Skeletal muscle cell (primary cell): Measurements from ENCODE around the gene MAN1C1.
A peak's percentile ranks its signal among the peaks of the same experiment; 100 is the strongest.

Experiments
- DNase-seq: peaks from one replicate; pipeline ENCODE4 v3.0.0-alpha.2; 2010; ENCODE audit warnings: low read depth
- H3K4me3 ChIP-seq: 2 replicates; pipeline ENCODE4 v1.5.1; 2011; ENCODE audit warnings: low read depth, mild to moderate bottlenecking, control low read depth, low read length, moderate library complexity

The MAN1C1 gene

DNA sequence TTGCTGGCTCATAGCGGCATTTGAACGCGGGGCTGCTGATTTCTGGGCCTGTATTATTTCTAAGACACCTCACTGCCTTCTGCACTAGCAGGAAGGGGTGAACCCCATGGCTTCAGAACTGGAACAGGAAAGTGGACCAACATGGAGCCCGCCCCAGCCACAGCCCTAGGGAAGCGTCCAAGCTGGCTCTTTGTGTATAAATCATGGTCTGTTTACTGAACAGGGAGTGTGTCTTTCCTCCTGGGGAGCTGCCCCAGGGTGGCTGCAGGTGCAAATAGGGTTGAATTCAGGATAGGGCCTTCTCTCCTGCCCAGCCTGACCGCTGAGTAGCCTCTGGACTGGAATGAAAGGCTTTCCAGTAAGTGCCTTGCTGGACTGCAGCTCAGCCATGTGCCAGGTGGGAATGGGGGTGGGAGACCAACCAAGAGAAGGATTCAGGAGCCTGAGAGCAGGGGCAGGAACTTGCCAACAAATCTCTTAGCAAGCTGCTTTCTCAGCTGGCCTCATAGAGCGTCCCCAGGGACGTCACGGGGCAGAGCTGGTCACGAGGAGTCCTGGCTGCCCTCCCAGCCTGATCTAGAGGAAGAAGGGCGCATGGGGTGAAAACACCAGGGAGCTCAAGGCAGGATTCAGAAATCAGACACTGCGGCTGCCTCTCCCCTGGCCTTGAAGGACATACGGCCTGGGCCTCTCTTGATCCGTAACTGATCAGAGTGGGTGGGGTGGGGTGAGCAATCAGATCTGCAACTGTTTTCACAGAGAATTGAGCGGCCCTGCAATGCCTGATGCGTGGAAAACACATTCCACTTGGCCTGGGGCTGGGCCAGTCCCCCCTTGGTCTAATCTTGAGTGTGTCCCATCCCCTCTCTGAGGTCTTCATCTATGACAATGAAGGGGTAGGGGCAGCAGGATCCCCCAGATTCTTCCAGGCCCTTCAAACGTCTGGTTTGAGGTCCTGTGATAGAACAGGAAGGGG, 126.9 kb downstream of the MAN1C1 start:
- no peak overlapping the region for H3K4me3 ChIP-seq
- DNase-seq = peak; percentile 63

DNA sequence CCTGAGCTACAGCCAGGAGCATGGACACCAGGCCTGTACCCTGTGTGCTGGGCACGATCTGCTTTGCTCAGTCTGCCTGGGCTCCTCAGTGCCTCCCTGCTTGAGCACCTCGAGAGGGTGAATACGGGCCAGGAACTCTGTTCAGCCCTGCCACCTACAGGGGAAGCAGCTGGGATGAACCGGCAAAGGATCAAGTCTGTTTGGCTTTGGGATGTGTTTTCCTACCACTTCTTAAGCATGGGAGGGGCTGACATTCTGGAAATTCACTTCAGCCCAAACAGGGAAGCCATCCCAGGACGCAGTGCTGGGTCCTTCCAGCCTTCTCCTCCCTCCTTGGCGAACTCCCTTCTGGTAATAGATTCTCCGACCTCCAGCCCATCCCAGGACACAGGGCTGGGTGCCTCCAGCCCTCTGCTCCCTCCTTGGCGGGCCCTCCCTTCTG, 127.6 kb downstream of the MAN1C1 start:
- DNase-seq = no peak
- H3K4me3 ChIP-seq = no peak overlapping the region

DNA sequence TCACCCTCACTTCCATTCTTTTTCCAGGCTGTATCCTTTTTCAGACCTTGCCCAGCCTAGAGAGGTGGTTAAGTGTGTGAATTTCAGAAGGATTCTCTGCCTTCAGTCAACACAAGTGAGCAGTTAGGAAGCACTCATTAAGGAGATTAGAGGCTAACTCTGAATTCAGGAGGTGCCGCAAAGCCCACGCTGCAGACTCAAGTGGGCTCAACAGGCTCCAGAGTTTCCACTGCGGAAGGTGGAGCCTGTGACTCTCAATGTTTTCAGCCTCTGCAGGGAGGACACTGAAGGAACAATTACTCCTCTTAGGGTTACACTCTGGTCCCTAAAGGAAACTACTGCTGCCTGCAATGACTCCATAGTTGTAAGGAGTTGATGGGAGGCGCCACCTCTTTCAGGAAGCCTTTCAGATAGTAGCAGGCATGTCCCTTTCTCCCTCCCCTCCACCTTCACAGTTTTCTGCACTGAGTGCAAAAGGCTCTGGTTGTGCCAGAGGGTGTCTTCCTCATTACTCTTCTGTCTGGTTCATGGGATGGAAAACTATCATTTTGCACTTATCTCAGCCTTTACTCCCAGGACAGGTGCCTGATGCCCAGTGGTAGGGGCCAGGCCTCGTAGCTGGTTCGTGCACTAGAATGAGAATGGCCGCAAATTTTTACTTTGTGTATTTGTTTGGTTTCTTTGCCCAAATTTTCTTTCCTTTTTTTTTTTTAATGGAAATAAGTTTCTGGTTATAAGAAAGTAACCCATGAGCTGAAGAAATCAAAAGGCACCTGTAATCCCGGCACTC, 128.2 kb downstream of the MAN1C1 start:
- no peak overlapping the region for H3K4me3 ChIP-seq
- DNase-seq = no peak

DNA sequence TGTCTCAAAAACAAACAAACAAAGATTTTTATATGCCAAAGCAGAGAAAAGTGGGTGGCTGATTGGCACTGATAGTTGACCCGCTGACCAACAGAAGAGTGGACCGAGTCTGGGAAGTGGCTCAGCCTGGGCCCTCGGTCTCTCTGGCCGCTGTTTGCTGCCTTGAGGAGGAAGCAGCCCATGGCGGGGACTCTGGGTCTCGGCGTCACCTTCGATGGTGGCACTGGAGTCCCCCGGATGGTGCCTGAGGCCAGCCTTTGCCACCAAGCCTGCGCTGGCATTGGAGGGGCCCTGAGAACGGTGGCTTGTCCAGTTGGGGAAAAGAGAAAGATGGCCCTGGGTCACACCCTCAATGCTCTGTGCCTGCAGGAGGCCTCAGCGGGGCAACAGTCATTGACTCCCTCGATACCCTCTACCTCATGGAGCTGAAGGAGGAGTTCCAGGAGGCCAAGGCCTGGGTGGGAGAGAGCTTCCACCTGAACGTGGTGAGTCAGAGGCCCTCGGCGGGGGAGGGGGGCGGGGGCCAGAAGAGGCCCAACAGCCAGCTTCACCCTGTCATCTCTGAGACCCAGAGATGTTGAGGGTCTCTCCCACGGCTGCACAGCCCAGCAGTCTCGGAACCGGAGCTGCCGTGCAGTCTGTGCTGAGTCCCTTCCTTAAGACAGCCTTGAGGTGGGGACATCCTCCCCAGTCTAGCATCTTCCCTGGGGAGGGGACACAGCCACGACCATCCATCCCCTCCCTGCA, 129.9 kb downstream of the MAN1C1 start:
- no peak overlapping the region for H3K4me3 ChIP-seq
- no peak for DNase-seq

DNA sequence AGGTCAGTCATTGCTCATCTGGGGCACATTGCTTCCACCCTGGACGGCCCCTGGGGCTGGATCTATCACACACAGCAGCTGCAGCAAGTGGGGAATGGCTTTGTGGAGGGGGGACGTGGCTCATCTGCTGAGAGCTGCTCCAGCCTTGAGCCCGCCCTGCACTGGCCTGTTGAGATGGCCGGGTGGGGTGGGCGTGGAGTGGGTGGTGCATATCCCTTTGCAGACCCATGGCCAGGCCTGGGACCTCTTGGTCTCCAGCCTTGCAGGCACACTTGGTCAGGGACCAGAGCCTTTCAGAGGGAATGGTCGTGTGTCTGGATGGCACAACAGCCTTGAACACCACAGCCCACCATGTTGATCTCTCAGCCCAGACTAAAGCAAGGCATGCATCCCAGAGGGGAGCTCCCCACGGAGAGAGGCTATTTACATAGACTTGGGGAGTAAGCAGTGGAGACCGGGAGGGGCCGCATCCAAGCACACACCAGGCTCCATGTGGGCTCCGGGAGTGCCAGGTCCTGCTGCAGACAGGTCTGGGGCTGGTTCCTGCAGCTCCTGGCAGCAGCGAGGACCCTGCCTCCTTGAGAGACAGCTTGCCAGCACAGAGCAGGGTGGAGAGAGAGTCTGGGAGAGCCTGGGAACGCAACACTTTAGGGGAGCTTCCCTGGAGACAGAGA, 130.6 kb downstream of the MAN1C1 start:
- no peak for DNase-seq
- H3K4me3 ChIP-seq = no peak overlapping the region

DNA sequence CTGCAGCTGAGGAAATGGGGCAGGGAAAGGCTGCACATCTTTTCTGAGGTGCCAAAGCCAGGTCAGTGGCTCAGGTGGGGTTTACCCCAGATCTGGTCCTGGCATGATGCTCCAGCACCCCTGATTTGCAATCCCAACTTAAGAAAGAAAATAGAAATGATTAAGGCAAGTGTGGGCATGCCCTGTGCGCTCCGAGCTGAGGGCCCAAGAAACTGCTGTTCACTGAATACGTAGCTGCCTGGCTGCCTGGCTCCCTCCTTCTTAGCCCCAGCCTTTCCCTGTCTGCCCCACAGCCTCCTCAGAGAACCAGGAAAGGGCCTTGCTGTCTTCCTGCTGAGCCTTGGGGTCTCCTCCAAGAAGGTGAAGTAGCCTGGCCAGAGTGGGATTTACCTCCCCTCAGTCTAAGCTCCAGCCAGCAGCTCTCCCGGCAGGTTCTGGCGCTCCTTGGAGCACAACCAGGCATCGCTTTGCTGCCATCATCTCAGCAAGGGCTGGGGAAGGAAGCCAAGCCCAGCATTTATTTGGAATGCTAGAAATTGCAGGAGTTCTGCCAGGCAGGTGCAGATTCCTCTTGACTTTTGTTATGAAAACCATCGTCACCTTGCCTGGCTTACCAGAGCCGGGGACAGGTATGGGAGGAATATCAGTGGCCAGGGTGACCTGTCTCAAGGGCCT, 132.1 kb downstream of the MAN1C1 start:
- no peak for DNase-seq
- no peak overlapping the region for H3K4me3 ChIP-seq

DNA sequence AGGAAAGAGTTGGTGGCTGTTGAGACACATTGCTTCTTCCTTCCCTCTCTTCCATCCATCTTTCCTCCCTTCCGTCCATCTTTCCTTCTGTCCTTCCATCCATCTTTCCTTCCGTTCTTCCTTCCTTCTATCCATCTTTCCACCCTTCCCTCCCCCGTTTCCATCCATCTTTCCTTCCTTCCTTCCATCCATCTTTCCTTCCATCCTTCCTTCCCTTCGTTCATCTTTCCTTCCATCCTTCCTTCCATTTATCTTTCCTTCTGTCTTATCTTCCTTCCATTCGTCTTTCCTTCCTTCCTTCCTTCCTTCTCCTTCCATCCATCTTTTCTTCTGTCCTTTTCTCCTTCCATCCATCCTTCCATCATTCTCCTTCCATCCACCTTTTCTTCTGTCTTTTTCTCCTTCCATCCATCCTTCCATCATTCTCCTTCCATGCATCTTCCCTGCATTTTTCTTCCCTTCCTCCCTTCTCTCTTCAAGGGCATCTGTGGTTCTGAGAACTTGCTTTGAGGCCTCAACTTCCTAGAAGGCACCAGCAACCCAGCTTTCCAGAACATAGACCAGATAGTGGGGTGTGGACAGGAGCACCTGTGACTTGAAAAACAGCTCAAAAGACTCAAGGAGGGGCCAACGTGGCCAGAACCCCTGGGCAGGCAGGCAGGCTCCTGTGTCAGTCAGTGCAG, 134.5 kb downstream of the MAN1C1 start:
- DNase-seq = no peak
- H3K4me3 ChIP-seq = no peak overlapping the region

DNA sequence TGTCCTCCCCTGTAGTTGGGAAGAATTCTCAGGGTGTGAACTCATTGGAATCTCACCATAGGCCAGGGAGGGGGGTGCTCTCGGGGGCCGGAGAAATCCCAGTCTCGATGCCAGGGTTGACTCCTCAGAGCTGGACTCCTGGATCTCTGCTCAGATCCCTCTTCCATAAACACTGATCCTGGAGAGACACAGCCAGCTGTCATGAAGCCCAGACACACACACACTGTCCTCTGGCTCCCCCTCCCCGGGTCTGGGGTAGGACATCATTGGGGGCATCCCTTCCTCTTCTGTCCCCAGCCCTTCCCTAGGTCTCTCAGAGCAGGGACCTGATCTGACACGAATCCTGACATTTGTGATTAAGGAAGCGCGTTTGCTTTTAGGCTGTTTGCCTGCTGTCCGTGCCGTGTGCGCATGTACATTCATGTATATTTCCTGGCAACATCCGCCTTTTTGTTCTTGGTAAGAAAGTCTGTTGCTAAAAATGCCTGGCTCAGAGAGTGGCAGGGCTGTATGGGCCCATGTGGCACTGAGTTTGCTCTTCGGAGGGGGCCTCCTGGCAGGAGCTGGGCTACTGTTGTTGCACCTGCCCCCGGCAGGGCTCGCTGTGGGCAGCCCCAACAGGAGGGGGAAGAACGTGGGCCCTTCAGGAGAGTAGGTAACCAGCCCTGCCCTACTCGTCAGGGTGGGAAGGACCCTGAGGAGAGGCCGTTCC, 138.0 kb downstream of the MAN1C1 start:
- no peak overlapping the region for H3K4me3 ChIP-seq
- DNase-seq = no peak

DNA sequence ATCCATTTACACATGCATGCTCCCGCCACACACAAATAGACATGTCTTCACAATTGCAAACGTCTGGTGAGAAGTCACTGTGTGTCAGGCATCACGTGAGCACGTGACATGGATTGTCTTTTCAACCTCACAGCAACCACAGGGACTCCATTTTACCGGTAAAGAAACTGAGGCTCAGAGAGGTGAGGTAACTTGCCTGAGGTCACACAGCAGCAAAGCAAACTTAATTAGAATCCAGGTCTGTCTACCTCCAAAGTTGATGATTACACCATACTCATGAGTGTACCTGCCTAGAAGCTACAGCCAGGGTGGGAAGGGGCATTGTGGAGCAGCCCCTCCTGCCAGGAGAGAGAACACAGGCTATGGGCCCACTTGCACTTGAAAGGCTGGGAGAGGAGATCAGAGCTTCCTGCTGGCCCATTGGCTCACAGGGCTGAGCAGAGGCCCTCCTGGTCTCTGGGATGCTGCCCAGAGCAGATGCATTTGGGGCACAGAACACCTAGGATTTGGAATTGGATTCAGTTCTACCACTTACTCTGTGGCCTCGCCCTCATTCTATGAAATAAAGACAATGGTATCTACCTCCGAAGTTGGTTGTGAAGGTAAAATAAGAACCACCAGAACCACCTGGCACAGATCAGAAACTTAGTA, 139.0 kb downstream of the MAN1C1 start:
- H3K4me3 ChIP-seq = no peak overlapping the region
- no peak for DNase-seq

DNA sequence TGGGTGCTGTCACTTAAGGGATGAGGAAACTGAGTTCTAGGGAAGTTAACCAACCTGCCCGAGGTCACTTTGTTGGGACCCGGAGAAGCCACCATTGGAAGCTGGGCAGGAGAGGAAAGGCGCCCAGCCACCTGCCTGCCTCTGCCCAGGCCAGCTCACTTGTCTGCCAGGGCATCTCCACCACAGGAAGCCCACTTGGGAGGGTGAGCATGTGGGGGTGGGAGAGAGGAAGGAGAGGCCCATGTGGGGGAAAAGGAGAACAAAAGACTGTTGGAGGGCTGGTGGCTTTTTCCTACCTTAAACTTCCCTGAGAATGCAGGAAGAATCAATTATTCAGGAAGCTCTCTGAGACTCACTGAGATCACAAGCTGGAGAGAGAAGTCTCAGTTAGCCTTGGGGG, 139.6 kb downstream of the MAN1C1 start:
- H3K4me3 ChIP-seq = no peak overlapping the region
- no peak for DNase-seq

DNA sequence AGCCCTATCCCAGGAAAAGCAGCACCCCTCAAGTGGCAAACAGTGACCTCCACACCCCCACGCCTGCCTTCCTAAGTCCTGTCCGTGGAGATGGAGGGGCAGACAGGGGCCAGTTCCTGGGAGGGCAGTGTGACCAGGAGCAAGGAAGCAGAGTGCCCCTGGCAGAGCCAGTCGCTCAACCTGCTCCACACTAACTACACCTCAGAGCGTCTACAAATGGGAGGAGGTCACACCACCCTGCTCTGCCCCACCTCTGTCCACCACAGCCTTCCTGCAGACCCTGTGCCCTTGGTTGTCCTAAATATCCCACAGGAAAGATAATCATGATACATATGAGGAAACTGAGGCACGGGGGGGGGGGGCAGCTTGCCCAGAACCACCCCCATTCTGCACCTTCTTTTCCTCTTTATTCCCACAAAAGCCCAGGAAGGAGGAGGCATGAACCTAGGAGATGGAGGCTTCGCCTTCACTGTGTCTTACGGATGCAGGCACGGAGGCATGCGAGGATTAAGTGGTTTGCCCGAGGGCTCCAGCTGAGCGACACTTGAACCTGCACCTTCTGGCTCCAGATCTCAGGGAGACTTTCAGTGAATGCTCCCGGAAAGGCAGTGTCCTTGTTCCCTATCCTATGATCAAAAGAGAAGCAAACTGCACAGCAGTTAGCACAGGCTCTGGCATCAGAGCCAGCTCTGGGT, 140.7 kb downstream of the MAN1C1 start:
- H3K4me3 ChIP-seq = no peak overlapping the region
- no peak for DNase-seq

DNA sequence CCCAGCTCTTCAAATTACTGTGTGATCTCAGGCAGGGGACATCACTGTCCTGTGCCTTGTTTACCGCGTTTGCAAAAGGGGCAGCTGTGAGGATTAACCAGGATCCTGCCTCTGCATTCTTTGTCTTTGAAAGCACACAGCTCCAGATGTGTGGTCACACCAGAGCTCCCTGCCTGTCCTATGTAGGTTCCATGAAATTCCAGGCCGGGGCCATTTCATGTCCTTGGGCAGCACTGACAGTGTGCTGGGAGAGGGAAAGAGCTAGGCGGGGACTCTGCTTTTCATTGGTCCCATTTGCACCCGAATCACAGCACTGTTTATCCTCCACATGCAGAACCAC, 141.2 kb downstream of the MAN1C1 start:
- DNase-seq = no peak
- H3K4me3 ChIP-seq = no peak overlapping the region

DNA sequence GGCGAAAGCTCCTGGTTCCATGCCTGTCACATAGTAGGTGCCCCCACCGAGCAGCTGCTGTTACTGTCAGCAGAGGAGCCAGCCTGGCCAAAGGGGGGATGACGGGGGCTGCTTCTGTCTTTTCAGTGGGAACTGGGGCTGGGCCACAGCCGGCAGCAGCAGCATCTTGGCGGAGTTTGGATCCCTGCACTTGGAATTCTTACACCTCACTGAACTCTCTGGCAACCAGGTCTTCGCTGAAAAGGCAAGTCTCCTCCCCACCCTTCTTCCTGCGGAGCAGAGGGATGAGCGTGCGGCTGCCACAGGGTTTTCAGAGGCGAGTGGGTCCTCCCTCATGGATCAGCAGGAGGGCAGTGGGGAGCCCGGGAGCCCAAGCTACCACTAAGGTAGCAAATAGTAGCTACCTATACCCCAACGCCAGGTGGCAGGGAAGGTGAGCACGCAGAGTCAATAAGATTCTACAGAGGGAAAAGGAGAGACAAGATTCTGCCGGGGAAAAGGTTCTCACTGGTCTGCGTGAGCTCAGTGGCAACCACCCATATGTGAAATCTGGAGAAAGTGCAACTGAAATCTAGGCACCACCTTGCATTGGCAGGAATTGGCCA, 142.0 kb downstream of the MAN1C1 start:
- DNase-seq = no peak

DNA sequence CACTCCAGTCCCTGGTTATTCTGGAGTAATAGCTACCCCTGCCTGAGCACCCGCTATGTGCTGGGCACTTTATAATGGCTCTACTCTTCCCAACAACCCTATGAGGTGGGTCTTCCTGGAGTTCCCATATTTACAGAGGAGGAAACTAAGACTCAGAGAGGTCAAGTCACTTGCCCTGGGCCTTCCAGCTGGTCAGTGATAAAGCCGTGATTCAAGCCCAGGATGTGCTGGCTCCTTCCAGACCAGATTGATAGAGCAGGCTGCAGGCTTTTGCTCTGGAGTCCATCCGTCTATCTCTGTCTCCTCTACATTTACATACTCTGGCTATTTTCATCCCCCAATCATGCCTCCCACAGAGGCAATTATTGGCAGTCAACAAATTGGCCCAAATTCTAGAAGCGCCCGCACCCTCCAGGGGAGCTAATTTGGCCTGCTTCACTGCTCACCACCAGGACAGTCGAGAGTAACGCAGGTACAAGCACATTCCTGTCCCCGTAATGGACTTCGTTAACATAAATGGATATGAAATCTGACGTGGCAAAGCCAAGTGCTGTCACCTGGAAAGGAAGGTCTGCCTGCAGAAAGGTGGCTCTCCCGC, 143.6 kb downstream of the MAN1C1 start:
- DNase-seq = no peak
- H3K4me3 ChIP-seq = no peak overlapping the region

More for the DNA sequence above, 142.0 kb downstream of the MAN1C1 start:
- no peak overlapping the region for H3K4me3 ChIP-seq

DNA sequence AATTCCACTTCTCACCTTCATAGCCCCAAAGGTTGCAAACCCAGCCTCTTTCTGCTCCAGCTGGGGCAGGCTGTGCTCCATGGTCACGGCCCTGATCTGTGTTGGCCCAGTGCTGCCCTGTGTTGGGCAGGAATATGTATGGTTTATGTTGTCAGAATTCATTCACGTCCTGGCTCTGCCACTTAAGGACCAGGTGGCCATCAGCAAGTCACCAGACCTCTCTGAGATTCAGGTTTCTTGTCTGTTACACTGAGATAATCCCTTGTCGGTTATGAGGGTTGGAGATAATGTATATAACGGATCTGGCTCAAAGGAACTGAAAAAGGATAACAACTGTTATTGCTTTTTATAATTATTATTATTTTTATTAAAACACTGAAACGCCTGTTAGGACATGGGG, 144.3 kb downstream of the MAN1C1 start:
- DNase-seq = no peak

DNA sequence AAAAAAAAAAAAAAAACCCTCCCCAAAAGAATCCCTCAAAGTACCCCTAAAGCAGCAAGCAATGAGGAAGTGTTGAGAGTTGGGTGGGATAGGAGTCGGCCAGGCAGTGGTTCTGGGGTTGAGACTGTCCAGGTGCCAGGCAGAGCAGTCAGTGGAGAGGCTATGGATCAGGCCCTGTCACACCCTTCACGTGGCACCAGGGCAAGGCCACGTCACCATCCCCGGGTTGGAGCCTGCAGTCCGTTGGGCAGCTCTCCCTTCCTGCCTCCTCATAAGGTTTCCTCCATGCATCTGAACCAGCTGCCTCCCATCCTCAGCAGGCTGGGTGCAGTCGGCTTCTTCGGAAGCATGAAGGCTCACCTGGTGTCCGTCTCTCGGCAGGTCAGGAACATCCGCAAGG, 146.9 kb downstream of the MAN1C1 start:
- DNase-seq = no peak
- no peak overlapping the region for H3K4me3 ChIP-seq

More for the DNA sequence above, 144.3 kb downstream of the MAN1C1 start:
- no peak overlapping the region for H3K4me3 ChIP-seq
